PC-9 (cell line): ENCODE measurements around the gene JARID2. TPM values are rescaled to one million over a fixed set of nuclear protein-coding genes. Genes with fewer than 3 reads are reported as not detected.

Experiments
- BruUV-seq: library from RNA; stranded (reverse); fragments of 400-500 nt; replicated peaks from 2 replicates; lab custom pipeline; 2021; lab: Mats Ljungman, UMichigan
- CTCF ChIA-PET: fragments of 300-600 bp; sonication (Branson Sonifier 250); formaldehyde crosslinking; loops from one replicate; lab custom pipeline; 2022; ENCODE audit warnings: antibody characterized with exemption; lab: Charles Lee
- POLR2A ChIA-PET: fragments of 300-600 bp; sonication (Branson Sonifier 250); formaldehyde crosslinking; loops from one replicate; lab custom pipeline; 2022; ENCODE audit warnings: antibody characterized with exemption; ENCODE audit not compliant: unreplicated experiment; lab: Charles Lee
- DNase-seq, 2 experiments: peaks; one replicate each; pipeline versions ENCODE4 v3.0.0 to v3.0.0-alpha.2; 2015 to 2022; ENCODE audit warnings: mixed read lengths in 1 of 2
- H2AFZ ChIP-seq: fragments of 200-600 bp; sonication (generic); 2 replicates; pipeline ENCODE4 v1.8.1; 2017; ENCODE audit warnings: antibody characterized with exemption
- H3F3A ChIP-seq: fragments of 200-600 bp; sonication (generic); 2 replicates; pipeline ENCODE4 v1.8.1; 2017; ENCODE audit warnings: antibody characterized with exemption, mild to moderate bottlenecking, low read depth; ENCODE audit not compliant: insufficient read depth
- H3K27ac ChIP-seq: fragments of 200-600 bp; sonication (generic); 2 replicates; pipeline ENCODE4 v1.6.1; 2016; ENCODE audit warnings: mixed run types
- H3K27me3 ChIP-seq: fragments of 200-600 bp; sonication (generic); 2 replicates; pipeline ENCODE4 v1.6.1; 2016; ENCODE audit warnings: low read depth, mixed run types; ENCODE audit not compliant: insufficient read depth
- H3K36me3 ChIP-seq: fragments of 200-600 bp; sonication (generic); 2 replicates; pipeline ENCODE4 v1.6.1; 2016; ENCODE audit warnings: low read depth, mixed run types
- H3K4me1 ChIP-seq: fragments of 200-600 bp; sonication (generic); replicated peaks from 2 replicates; pipeline ENCODE4 v1.6.1; 2016; ENCODE audit warnings: mixed run types; ENCODE audit not compliant: insufficient read depth
- H3K4me2 ChIP-seq: fragments of 200-600 bp; sonication (generic); 2 replicates; pipeline ENCODE4 v1.6.1; 2017; ENCODE audit warnings: mixed run types
- H3K4me3 ChIP-seq: fragments of 200-600 bp; sonication (generic); 2 replicates; pipeline ENCODE4 v1.6.1; 2016; ENCODE audit warnings: mixed run types
- H3K79me2 ChIP-seq: fragments of 200-600 bp; sonication (generic); 2 replicates; pipeline ENCODE4 v1.6.1; 2017; ENCODE audit warnings: low read depth, mixed run types
- H3K9me2 ChIP-seq: fragments of 200-600 bp; sonication (generic); 2 replicates; pipeline ENCODE4 v1.8.1; 2017; ENCODE audit warnings: mild to moderate bottlenecking; ENCODE audit not compliant: insufficient read depth
- H3K9me3 ChIP-seq: fragments of 200-600 bp; sonication (generic); 2 replicates; pipeline ENCODE4 v1.8.1; 2016; ENCODE audit warnings: low read depth; ENCODE audit not compliant: insufficient read depth
- H4K20me1 ChIP-seq: fragments of 200-600 bp; sonication (generic); 2 replicates; pipeline ENCODE4 v1.8.1; 2017; ENCODE audit not compliant: insufficient read depth
- CTCF ChIP-seq: fragments of 200-600 bp; sonication (generic); conservative IDR thresholded peaks from 2 replicates; pipeline ENCODE4 v1.6.1; 2017; ENCODE audit warnings: mixed run types, antibody characterized with exemption, mild to moderate bottlenecking, moderate library complexity
- EZH2 ChIP-seq: fragments of 200-600 bp; sonication (generic); IDR thresholded peaks from 2 replicates; pipeline ENCODE4 v1.8.0; 2017; ENCODE audit warnings: antibody characterized with exemption, low read depth
- intact Hi-C: fragments of 100-400 bp; cut with micrococcal nuclease; formaldehyde crosslinking; loops from one replicate; pipeline ENCODE4 v1.10.0; 2022; ENCODE audit not compliant: unreplicated experiment
- total RNA-seq: library from RNA; stranded (reverse); gene quantifications from 2 replicates; pipeline ENCODE4 v1.2.3, GENCODE V29; 2021

JARID2 gene
- total RNA-seq, 1 experiment from 2014 or later, result 35.0 TPM

- 0 out of 2 replicates have a peak overlapping the region, but pooled peaks have one; percentile 27 for H3K27ac ChIP-seq
- H3K27me3 ChIP-seq, result no peaks in the 10 kb centered on the region
- H3K9me2 ChIP-seq, result no peaks in the 10 kb centered on the region; the same call in 1 of the 2 replicates
- no peaks in the 10 kb centered on the region for H3K9me3 ChIP-seq
- H3K4me2 ChIP-seq, result peak overlapping the region; percentile 24; the same call in 1 of the 2 replicates
- H3K4me1 ChIP-seq, result peaks cover 28% of the 10 kb centered on the region
- DNase-seq, result no peak
- TF ChIP-seq EZH2, result no peak
- no peak for TF ChIP-seq CTCF
- no peak overlapping the region for H3K4me3 ChIP-seq
- peaks cover 90% of the 10 kb centered on the region for H3K79me2 ChIP-seq
- BruUV-seq, result no TSS peak
- H3K36me3 ChIP-seq, result no peaks in the 10 kb centered on the region
- ChIA-PET CTCF (interaction anchor here (0.7 kb wide), 1 partner anchor 889 kb away, joined by 3 read pairs; no protein-coding TSS in a partner anchor), POLR2A (no interaction called here)
- no peak overlapping the region for H2AFZ ChIP-seq
- H3F3A ChIP-seq, result peaks cover 21% of the 10 kb centered on the region
- peaks cover 47% of the 10 kb centered on the region for H4K20me1 ChIP-seq
- intact Hi-C loops, result no loop called here
Measured at GRCh38 chr6:15401120-15401519, 155.3 kb downstream of the JARID2 start.

- DNase-seq, result peak in 1 of 2 experiments; percentile 40
- Histone ChIP-seq H4K20me1 (peaks cover 47% of the 10 kb centered on the region), H2AFZ (no peak overlapping the region), H3K4me2 (peak overlapping the region; percentile 24; the same call in 1 of the 2 replicates), H3K9me3 (no peaks in the 10 kb centered on the region), H3F3A (peaks cover 21% of the 10 kb centered on the region), H3K36me3 (no peaks in the 10 kb centered on the region), H3K27me3 (no peaks in the 10 kb centered on the region), H3K4me3 (no peak overlapping the region), H3K4me1 (peaks cover 28% of the 10 kb centered on the region), H3K27ac (0 out of 2 replicates have a peak overlapping the region, but pooled peaks have one; percentile 27), H3K79me2 (peaks cover 90% of the 10 kb centered on the region), H3K9me2 (no peaks in the 10 kb centered on the region; the same call in 1 of the 2 replicates)
- no TSS peak for BruUV-seq
- ChIA-PET CTCF (no interaction called here), POLR2A (interaction anchor here (0.6 kb wide), 1 partner anchor 81 kb away, joined by 5 read pairs; no protein-coding TSS in a partner anchor)
- TF ChIP-seq EZH2 (no peak), CTCF (no peak)
- intact Hi-C loops, result no loop called here
Measured at GRCh38 chr6:15401769-15402250, 155.9 kb downstream of the JARID2 start.

GRCh38 chr6:15402406-15403045 lies 156.7 kb downstream of the JARID2 start:
- TF ChIP-seq CTCF (no peak), EZH2 (no peak)
- Histone ChIP-seq H2AFZ (no peak overlapping the region), H3K4me1 (peaks cover 28% of the 10 kb centered on the region), H3K27me3 (no peaks in the 10 kb centered on the region), H3K36me3 (no peaks in the 10 kb centered on the region), H3K27ac (0 out of 2 replicates have a peak overlapping the region, but pooled peaks have one; percentile 27), H3K4me3 (no peak overlapping the region), H4K20me1 (peaks cover 47% of the 10 kb centered on the region), H3K9me3 (no peaks in the 10 kb centered on the region), H3K9me2 (no peaks in the 10 kb centered on the region; the same call in 1 of the 2 replicates), H3K79me2 (peaks cover 91% of the 10 kb centered on the region), H3F3A (peaks cover 21% of the 10 kb centered on the region), H3K4me2 (peak overlapping the region; percentile 24; the same call in 1 of the 2 replicates)
- intact Hi-C loops, result no loop called here
- no TSS peak for BruUV-seq
- ChIA-PET CTCF (no interaction called here), POLR2A (interaction anchor here (0.6 kb wide), 1 partner anchor 82 kb away, joined by 5 read pairs; no protein-coding TSS in a partner anchor)
- DNase-seq, result no peak
